ENCODE data around the gene ARL3. TPM values are rescaled to one million over a fixed set of nuclear protein-coding genes. Genes with fewer than 3 reads are reported as not detected.

Gene ARL3
- total RNA-seq, 1 donor from 2014 or later = 9.7 TPM

DNA sequence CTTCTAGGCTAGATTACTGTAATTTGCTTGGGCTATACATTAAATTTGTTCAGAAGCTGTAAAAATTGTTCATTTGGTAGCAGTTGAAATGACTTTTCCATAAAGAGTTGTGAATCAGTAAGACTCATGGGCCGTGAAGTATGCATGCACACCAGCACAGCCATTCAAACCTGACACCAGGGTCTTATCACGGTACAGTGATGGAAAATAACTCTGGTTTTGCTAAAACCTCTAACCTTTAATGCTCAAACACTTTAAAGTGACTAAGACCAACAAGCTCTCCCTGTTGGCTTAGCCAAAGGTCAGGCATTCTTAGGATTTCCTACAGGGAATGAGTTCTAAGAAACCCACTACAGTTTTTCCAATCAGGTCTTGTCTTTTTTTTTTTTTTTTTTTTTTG lies 11.5 kb downstream of the ARL3 start:
- peak; percentile 47 for DNase-seq (ENCODE audit: low read depth)

DNA sequence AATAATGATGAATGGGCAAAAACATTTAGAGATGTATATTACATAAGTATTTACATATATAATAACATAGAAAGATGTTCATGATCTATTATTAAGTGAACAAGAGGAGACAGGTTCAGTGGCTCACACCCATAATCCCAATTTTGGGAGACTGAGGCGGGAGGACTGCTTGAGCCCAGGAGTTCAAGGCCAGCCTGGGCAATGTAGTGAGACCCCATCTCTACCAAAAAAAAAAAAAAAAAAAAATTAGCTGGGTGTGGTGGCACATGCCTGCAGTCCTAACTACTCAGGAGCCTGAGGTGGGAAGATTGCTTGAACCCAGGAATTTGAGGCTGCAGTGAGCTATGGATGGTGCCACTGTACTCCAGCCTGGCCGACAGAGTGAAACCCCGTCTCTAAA lies 12.4 kb downstream of the ARL3 start:
- DNase-seq (ENCODE audit: low read depth) = no peak

DNA sequence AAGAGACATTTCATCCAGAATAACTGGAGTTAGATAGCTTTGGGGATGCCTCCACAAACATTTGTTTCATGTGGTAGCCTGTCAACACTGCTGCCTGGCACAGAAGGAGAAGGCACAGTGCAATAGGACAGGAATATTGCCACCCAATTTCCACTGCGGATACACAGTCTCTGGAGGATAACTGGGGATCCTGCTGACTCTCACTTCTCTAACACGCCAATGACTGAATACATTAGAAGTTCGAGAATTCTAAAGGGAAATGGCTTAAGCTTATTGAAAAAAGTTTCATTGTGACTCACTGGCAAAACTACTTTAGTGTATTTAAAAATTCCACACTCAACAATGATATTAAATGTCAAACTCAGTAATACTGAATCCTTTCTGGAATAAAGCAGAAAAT lies 12.9 kb downstream of the ARL3 start:
- DNase-seq (ENCODE audit: low read depth) = no peak

DNA sequence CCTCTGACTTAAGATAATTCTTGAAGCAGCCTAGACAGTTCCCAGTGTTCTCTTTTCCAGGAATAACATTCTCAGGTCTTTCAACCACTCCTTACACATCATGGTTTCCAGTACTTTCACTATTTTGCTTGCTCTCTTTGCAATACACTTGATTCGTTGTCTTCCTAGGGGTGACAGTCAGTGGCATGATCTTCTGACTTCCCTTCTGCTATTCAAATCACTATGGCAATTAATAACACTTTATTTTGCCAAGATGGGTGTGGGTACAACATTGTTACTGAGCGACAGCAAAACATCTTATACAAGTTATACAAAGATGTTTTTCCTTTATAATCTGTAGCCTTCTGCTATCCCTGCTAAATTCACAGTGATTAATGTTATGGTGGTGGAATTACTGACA lies 15.3 kb downstream of the ARL3 start:
- DNase-seq (ENCODE audit: low read depth) = no peak

DNA sequence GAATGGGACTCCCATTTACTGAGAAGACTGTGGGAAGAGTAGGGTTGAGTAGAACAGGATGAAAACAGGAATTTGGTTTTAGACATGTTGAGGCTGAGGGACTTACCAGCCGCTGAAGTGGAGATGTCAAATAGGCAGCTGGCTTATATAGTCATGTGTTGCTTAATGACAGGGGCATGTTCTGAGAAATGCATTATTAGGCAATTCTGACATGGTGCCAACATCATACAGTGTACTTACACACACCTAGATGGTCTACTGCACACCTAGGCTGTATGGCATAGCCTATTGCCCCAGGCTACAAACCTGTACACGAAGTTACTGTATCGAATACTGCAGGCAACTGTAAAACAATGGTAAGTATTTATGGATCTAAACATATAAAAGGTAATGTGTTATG lies 17.5 kb downstream of the ARL3 start:
- DNase-seq (ENCODE audit: low read depth) = peak; percentile 57

DNA sequence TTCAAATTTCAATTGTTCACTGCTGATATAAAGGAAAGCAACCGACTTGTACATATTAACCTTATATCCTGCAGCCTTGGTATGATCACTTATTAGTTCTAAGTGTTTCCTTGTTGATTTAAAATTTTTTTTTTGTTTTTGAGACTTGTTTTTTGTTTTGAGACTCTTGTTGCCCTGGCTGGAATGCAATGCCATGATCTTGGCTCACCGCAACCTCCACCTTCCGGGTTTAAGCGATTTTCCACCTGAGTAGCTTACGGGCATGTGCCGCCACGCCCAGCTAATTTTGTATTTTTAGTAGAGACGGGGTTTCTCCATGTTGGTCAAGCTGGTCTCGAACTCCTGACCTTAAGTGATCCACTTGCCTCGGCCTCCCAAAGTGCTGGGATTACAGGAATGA lies 18.8 kb downstream of the ARL3 start:
- peak; percentile 84 for DNase-seq (ENCODE audit: low read depth)

DNA sequence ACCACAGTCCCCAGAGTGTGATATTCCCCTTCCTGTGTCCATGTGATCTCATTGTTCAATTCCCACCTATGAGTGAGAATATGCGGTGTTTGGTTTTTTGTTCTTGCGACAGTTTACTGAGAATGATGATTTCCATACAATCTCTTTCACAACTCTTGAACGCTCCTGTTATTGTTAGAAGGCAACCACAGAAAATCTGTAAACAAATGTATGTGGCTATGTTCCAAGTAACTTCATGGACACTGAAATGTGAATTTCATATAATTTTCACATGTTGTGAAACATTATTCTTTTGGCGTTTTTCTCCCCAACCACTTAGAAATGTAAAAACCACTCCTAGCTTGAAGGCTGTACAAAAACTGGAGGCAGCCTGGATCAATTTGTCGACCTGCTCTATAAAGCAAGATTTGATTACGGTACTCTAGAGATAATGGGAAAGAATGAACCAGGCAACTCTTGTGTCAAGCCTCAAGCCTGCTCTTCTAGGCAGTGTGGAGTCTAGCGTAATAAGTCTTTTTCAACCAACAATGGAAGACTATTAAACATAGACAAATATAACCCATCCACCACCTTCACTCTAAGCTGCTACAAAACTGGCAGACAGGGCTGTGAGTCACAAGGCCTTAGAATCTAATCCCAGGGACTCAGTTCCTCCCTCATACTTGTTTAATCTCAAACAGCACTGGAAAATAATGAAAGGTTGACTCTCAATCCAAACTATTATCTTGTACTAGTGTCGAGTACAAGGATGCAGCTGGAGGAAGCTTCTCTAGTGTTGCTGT lies 22.7 kb downstream of the ARL3 start:
- DNase-seq (ENCODE audit: low read depth) = no peak

DNA sequence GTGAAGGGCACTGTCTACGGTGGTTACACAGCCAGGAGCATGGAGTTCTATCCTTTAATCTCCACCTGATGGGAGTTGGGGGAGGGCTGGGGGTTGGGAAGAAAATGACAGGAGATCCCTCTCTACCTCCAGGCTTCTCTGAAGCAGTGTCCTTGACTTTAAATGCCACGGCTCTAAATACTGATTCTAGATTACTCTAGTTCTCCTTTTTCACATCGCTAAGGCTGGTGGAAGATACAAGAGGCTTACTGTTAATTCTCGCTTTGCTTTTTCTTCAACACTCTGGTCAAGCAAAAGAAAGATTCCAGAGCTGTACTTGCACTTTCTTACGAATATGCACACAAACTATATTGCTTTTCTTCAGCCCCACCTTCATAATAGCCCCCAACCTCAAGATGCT lies 30.5 kb downstream of the ARL3 start:
- DNase-seq (ENCODE audit: low read depth) = no peak

DNA sequence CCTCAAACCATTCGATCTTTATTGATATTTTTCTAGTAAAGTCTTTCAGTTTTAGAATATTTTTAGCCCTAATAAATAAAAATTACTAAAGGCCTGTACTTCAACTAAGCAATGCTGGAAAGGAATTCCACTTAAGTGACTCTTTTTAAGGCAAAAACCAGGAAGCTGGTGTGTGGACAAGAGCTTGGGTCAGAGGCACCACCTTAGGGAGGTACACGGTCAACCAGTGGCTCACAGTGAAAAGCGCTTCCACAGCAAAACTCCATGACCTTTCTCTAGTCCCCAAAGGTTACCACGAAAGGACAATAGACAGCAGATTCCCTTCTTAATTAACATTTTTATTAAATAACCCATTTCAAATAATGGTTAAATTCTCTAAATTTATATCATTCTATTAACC lies 31.2 kb downstream of the ARL3 start:
- no peak for DNase-seq (ENCODE audit: low read depth)

DNA sequence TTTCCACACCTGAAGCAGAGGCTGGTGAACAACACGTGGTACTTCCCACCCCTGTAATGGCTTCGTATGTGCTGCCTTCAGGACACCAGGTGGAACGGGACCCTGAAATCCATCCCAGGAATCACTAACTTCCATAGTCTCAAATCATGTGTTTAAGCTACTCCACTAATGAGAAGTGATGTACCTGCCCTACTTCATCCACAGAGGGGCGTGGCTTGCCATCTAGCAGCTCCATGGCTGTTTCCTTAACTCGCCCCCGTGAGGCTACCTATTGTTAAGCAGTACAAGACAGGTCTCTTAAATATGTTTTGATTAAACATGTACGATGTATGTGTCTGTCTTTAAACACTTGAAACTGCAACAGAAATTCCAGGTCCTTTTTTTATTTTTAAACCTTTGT lies 31.8 kb downstream of the ARL3 start:
- DNase-seq (ENCODE audit: low read depth) = no peak

DNA sequence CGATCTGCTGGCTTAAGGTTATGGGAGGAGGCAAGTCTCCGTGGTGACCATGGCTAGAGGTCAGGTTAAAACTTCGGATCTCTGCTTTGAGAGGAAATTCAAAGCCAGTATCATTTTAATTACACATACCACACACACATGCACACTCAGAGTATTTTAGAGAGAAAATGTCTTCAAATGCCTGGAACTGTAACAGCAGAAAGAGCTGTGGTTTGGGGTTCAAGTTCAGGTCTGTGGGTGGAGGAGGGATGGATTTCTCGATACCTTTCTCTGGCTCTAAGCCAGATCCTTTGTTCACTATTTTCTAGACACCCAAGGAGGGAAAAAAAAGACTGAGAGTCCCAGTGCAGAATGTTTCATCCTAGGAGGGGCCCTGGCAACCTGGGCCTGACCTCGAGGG lies 32.5 kb downstream of the ARL3 start:
- DNase-seq (ENCODE audit: low read depth) = no peak

DNA sequence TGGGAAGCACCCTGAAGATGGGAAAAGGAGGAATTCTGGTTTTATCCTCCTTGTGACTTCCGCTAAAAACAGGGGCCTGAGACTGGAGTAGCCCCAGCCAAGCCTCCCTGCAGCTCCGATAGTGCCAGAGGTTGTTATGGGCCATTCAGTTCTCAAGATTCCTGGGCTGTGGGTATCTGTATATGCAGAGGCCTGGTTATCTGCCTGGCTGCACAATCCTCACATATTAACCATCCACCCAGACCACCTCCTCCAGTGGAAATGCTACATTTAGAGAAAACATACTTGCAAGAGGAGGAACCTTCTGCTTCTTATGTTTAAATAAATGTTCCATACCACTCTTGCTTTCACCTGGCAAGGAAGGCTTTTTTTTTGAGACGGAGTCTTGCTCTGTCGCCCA lies 34.6 kb downstream of the ARL3 start:
- peak; percentile 49 for DNase-seq (ENCODE audit: low read depth)

DNA sequence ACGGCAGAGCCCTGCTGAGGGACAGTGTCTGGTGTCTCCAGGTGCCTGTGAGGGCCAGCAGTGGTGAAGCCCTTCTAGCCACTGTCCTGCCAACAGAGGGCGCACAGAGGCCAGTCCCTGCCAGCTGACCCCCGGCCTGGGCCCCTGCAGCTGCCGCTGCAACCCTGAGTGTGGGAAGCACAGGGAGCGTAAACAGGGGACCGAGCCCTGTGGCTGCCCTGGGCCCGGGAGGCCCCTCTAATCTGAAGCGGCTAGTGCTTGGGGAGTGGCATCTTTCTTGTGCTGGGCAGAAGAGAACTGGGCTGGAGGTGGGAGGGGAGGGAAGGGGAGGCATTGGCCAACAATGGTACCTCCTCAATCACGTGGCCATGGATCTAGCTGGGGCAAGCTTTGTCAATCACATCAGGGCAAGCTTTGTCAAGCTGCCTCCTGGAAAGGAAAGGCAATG lies 35.3 kb downstream of the ARL3 start:
- DNase-seq (ENCODE audit: low read depth) = peak; percentile 64

DNA sequence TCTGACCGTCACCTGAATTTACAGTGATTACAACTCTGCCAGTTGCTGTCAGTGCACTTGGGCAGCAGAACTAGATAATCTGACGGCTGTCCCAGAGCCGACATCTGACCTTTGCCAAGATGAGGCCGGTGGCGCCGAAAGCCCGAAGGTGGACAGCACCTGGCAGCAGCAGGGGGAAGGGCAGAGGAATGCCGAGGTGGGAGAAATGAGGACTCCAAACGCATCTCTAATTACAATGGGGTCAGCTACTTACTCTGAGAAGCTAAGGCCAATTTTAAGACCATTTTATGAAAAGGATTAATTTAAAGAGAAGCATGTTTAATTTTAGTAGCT lies 36.2 kb downstream of the ARL3 start:
- no peak for DNase-seq (ENCODE audit: low read depth)

DNA sequence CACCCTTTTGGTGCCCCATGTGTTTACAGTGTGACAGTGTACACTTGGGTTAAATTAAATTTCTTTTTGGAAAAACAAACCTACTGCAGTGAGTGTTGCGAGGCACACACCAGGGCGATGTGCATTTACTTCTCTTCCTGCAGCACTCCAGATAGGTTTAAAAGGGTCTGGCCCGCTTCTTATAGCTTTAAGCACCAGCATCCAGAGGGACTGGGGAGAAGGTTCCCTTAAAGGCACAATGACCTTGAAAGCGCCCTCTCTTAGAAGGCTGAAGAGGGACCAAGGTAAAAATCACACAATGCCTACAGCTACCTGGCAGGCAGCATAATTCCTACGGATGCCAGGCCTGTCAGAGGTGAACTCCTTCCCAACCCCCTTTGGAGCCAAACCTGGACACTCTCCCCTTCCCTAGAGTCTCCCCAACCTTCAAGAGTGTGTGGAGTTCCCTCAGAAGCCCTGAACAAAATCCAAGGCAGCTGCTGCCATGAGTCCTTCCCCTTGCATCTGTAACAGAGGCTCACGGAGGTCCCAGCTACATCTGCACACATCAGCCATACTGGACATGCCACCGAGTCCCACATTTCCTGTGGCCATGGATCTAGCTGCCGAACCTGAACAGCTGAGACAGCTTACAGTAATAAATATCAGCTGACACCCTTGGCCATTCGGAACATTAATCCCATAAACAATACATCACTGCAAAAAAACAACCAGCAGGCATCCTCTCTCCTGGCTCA lies 36.7 kb downstream of the ARL3 start:
- no peak for DNase-seq (ENCODE audit: low read depth)

DNA sequence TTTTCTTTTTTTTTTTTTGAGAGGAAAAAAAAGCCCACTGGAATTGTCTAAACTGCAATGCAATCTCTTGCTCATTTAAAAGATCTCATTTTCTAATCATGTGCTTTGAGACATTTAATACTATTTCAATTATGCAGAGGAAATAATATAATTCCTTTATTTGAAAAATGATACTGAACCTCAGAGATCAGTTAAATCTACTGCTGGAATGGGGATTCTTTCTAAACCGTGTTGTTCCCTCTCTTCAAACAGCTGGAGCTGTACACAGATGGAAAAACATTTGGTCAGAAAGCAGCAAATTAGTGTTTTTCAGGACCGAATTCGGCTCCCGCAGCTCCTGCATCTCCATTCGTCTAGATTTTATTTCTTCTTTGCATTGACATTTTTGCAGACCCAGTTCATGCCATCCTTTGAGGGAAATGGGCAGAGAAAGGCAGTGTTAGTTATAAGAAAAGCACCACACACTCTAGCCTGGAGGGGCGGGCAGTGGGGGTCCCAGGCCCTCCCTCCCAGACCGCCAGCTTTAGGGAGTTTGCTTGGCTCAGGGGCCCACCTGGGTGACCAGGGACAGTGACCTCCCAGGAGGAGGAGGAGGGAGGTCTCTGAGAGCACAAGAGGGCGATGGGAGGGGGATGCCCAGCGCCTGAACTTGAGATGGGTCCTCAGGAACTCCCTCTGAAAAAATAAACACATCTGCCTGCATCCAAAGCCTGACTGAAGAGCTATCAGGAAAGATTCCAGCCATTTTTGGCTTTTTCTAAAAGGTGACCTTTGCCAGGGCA lies 37.5 kb downstream of the ARL3 start:
- no peak for DNase-seq (ENCODE audit: low read depth)

DNA sequence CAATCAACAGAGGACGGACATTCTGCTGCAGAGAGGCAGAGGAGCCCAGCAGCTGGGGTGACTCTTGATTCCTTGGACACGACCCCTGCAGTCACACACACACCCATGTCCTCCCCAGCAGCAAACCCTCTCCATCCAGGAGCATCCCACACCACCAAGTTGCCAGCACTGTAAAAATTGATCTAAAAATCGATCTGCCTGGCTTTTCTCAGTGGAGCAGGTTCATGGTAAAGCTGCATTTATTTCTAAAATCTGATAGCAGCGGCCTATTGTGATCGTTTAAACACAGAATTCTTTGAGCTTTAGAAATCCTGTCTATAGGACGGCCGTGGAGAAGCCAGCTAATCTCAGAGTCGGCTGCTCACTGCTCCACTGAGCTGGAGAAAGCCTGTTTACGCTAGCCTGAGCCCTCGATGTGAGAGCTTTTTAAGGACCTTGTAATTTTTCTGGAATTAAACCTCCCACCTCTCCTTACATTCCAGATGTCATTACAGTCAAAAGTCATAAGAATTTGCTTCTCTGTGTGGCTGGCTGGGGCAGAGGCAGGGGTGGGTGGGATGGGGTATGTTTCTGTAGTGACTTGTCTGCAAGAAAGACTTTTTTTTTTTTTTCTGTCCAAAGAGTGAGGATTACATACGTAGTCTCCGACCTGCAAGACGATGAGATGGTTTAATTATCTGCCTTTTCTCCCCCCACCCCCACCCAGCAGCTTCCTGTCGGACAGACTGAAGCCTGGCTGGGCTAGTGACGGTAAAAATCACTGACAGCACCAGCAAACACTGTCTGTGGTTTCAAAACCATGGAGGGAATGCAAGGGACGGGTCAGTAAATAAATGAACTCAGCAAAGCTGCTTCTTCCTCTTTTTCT lies 38.3 kb downstream of the ARL3 start:
- peak; percentile 93 for DNase-seq (ENCODE audit: low read depth)

DNA sequence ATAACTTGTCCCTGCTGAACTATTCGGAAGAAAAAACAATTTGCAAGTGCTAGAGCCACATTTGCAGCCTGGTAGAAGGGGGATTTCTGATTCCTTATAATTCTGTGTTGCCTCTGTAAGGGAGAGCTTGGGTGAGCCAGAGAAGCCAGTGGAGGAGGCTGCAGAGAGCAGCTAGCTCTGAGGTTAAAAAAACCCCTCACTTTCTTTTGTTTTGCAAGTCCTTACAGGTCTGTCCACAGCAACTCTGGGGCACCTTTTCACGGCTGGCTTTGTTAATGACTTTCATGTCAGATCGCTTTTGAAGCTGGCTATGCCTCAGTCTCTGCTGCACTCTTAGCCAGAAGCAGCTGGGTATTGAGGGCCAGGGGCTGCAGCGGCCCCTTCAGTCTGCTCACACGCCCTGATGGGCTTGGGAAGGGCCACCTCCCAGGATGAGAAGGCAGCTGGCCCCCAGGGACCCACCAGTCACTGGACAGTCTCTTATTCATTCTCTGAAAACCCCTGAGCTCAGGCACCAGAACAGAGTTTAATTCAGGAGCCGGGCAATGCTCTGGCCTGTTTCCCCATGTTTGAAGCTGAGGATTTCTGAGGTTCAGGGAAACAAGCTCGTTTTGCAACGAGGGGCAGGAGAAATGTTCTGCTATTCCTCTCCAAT lies 39.1 kb downstream of the ARL3 start:
- no peak for DNase-seq (ENCODE audit: low read depth)

DNA sequence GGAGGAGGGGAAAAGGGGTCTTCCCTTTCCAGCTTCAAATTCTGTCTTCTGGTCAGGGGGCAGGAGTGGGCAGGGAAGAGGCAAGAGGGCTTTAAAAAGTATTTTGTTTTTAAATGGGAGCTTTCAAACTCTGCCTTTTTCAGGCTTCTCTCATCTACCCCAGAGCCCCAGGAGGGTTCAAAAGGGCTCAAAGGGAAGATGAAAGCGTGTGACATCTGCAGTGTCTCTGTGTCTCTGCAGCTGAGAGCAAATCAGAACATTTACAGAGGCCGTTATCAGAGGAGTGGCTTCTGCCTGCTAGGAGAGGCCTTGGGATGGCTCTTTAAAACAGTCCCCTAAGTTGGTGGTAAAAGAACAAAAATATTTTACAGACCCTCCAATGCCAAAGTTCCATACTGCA lies 39.6 kb downstream of the ARL3 start:
- no peak for DNase-seq (ENCODE audit: low read depth)

DNA sequence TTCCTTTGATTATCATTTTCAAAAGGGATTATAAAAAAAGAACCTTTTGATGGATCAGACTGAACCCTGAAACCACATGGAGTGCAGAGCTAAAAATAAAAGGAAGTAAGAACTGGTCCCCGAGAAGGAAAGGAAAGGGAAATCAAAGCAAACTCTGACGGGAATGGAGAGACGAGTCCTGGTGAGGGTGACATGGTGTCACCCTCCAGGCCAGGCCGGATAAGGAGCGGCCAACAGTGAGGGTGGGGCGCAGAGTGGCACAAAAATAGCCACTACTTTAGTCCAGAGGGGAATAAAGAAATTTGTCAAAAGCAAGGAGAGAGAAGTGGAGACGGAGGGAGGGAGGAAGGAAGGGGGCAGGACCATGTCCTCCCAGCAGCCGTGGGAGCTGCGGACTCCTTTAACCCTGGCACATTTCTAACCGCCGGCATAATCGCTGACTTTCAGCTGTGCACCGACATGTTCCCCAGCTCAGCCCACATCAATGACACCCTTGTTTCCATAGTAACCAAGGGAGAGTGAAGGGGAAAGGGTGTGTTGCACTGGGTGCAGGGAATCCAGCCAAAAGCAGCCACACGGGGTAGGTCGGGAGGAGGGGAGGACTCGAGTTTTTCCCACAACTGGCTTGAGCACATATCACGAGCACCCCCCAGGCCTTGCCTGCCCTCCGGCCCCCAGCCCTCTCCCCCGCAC lies 40.2 kb downstream of the ARL3 start:
- DNase-seq (ENCODE audit: low read depth) = peak; percentile 84
